Measurements from ENCODE around the gene COLQ.

Gene COLQ

GRCh38 chr3:15505479-15506165 lies 15.9 kb downstream of the COLQ start:
- 91 to 95% methylated on average over 7 of the region's 7 CpGs for WGBS, 2 experiments (ENCODE audit: insufficient coverage in 2 of 2)
- Histone ChIP-seq H3K27ac (ENCODE audit: low read depth, low read length, severe bottlenecking) (no peak overlapping the region), H3K4me3 (ENCODE audit: extremely low read depth, insufficient read depth, low read length, poor library complexity, severe bottlenecking) (no peak overlapping the region), H3K36me3 (ENCODE audit: control insufficient read depth, insufficient read depth, low read length) (no peaks in the 10 kb centered on the region), H3K9me3 (ENCODE audit: control insufficient read depth, low read length) (no peaks in the 10 kb centered on the region), H3K4me1 (ENCODE audit: control insufficient read depth, insufficient read depth, low read length, poor library complexity, severe bottlenecking) (no peaks in the 10 kb centered on the region)

GRCh38 chr3:15502616-15503015 lies 18.9 kb downstream of the COLQ start:
- no peaks in the 10 kb centered on the region for H3K4me1 ChIP-seq (ENCODE audit: control insufficient read depth, insufficient read depth, low read length, poor library complexity, severe bottlenecking)

GRCh38 chr3:15501126-15501525 lies 20.4 kb downstream of the COLQ start:
- peaks cover 1% of the 10 kb centered on the region for H3K4me1 ChIP-seq (ENCODE audit: control insufficient read depth, insufficient read depth, low read length, poor library complexity, severe bottlenecking)
- WGBS, 2 experiments (ENCODE audit: insufficient coverage in 2 of 2): 60 to 67% methylated on average over 4 of the region's 4 CpGs

More at GRCh38 chr3:15502616-15503015, 18.9 kb downstream of the COLQ start:
- Histone ChIP-seq H3K36me3 (ENCODE audit: control insufficient read depth, insufficient read depth, low read length) (no peaks in the 10 kb centered on the region), H3K4me3 (ENCODE audit: extremely low read depth, insufficient read depth, low read length, poor library complexity, severe bottlenecking) (no peak overlapping the region), H3K9me3 (ENCODE audit: control insufficient read depth, low read length) (no peaks in the 10 kb centered on the region), H3K27ac (ENCODE audit: low read depth, low read length, severe bottlenecking) (no peak overlapping the region)
- WGBS, 2 experiments (ENCODE audit: insufficient coverage in 2 of 2): 92 to 95% methylated on average over 7 to 8 of the region's 8 CpGs

GRCh38 chr3:15500107-15500724 lies 21.3 kb downstream of the COLQ start:
- Histone ChIP-seq H3K4me3 (ENCODE audit: extremely low read depth, insufficient read depth, low read length, poor library complexity, severe bottlenecking) (no peak overlapping the region), H3K4me1 (ENCODE audit: control insufficient read depth, insufficient read depth, low read length, poor library complexity, severe bottlenecking) (peaks cover 8% of the 10 kb centered on the region), H3K9me3 (ENCODE audit: control insufficient read depth, low read length) (no peaks in the 10 kb centered on the region), H3K36me3 (ENCODE audit: control insufficient read depth, insufficient read depth, low read length) (no peaks in the 10 kb centered on the region), H3K27ac (ENCODE audit: low read depth, low read length, severe bottlenecking) (no peak overlapping the region)
- 90 to 97% methylated on average over 3 of the region's 3 CpGs for WGBS, 2 experiments (ENCODE audit: insufficient coverage in 2 of 2)

More at GRCh38 chr3:15501126-15501525, 20.4 kb downstream of the COLQ start:
- no peaks in the 10 kb centered on the region for H3K9me3 ChIP-seq (ENCODE audit: control insufficient read depth, low read length)
- no peaks in the 10 kb centered on the region for H3K36me3 ChIP-seq (ENCODE audit: control insufficient read depth, insufficient read depth, low read length)
- H3K4me3 ChIP-seq (ENCODE audit: extremely low read depth, insufficient read depth, low read length, poor library complexity, severe bottlenecking): no peak overlapping the region
- H3K27ac ChIP-seq (ENCODE audit: low read depth, low read length, severe bottlenecking): no peak overlapping the region

- WGBS, 2 experiments (ENCODE audit: insufficient coverage in 2 of 2): 97 to 100% methylated on average over 6 to 7 of the region's 7 CpGs
- peaks cover 8% of the 10 kb centered on the region for H3K4me1 ChIP-seq (ENCODE audit: control insufficient read depth, insufficient read depth, low read length, poor library complexity, severe bottlenecking)
- no peak overlapping the region for H3K4me3 ChIP-seq (ENCODE audit: extremely low read depth, insufficient read depth, low read length, poor library complexity, severe bottlenecking)
- H3K9me3 ChIP-seq (ENCODE audit: control insufficient read depth, low read length): no peaks in the 10 kb centered on the region
- no peaks in the 10 kb centered on the region for H3K36me3 ChIP-seq (ENCODE audit: control insufficient read depth, insufficient read depth, low read length)
- H3K27ac ChIP-seq (ENCODE audit: low read depth, low read length, severe bottlenecking): no peak overlapping the region
Measured at GRCh38 chr3:15499536-15499935, 22.0 kb downstream of the COLQ start.

- no peak overlapping the region for H3K4me3 ChIP-seq (ENCODE audit: extremely low read depth, insufficient read depth, low read length, poor library complexity, severe bottlenecking)
- H3K27ac ChIP-seq (ENCODE audit: low read depth, low read length, severe bottlenecking): no peak overlapping the region
- H3K4me1 ChIP-seq (ENCODE audit: control insufficient read depth, insufficient read depth, low read length, poor library complexity, severe bottlenecking): peaks cover 8% of the 10 kb centered on the region
- no peaks in the 10 kb centered on the region for H3K9me3 ChIP-seq (ENCODE audit: control insufficient read depth, low read length)
- H3K36me3 ChIP-seq (ENCODE audit: control insufficient read depth, insufficient read depth, low read length): no peaks in the 10 kb centered on the region
- 68 to 80% methylated on average over 9 of the region's 14 CpGs for WGBS, 2 experiments (ENCODE audit: insufficient coverage in 2 of 2)
Measured at GRCh38 chr3:15498431-15499214, 22.9 kb downstream of the COLQ start.

- H3K27ac ChIP-seq (ENCODE audit: low read depth, low read length, severe bottlenecking): no peak overlapping the region
- H3K36me3 ChIP-seq (ENCODE audit: control insufficient read depth, insufficient read depth, low read length): no peaks in the 10 kb centered on the region
- peaks cover 8% of the 10 kb centered on the region for H3K4me1 ChIP-seq (ENCODE audit: control insufficient read depth, insufficient read depth, low read length, poor library complexity, severe bottlenecking)
- no peaks in the 10 kb centered on the region for H3K9me3 ChIP-seq (ENCODE audit: control insufficient read depth, low read length)
- H3K4me3 ChIP-seq (ENCODE audit: extremely low read depth, insufficient read depth, low read length, poor library complexity, severe bottlenecking): no peak overlapping the region
- 100% methylated on average over 1 to 3 of the region's 4 CpGs for WGBS, 2 experiments (ENCODE audit: insufficient coverage in 2 of 2)
Measured at GRCh38 chr3:15497964-15498363, 23.5 kb downstream of the COLQ start.

- H3K36me3 ChIP-seq (ENCODE audit: control insufficient read depth, insufficient read depth, low read length): no peaks in the 10 kb centered on the region
- H3K27ac ChIP-seq (ENCODE audit: low read depth, low read length, severe bottlenecking): no peak overlapping the region
- no peak overlapping the region for H3K4me3 ChIP-seq (ENCODE audit: extremely low read depth, insufficient read depth, low read length, poor library complexity, severe bottlenecking)
- 82 to 88% methylated on average over 6 to 7 of the region's 8 CpGs for WGBS, 2 experiments (ENCODE audit: insufficient coverage in 2 of 2)
- peaks cover 8% of the 10 kb centered on the region for H3K4me1 ChIP-seq (ENCODE audit: control insufficient read depth, insufficient read depth, low read length, poor library complexity, severe bottlenecking)
- no peaks in the 10 kb centered on the region for H3K9me3 ChIP-seq (ENCODE audit: control insufficient read depth, low read length)
Measured at GRCh38 chr3:15496341-15496664, 25.2 kb downstream of the COLQ start.

- Histone ChIP-seq H3K27ac (ENCODE audit: low read depth, low read length, severe bottlenecking) (no peak overlapping the region), H3K36me3 (ENCODE audit: control insufficient read depth, insufficient read depth, low read length) (no peaks in the 10 kb centered on the region), H3K4me1 (ENCODE audit: control insufficient read depth, insufficient read depth, low read length, poor library complexity, severe bottlenecking) (peaks cover 8% of the 10 kb centered on the region), H3K9me3 (ENCODE audit: control insufficient read depth, low read length) (no peaks in the 10 kb centered on the region), H3K4me3 (ENCODE audit: extremely low read depth, insufficient read depth, low read length, poor library complexity, severe bottlenecking) (no peak overlapping the region)
- 74 to 81% methylated on average over 4 to 8 of the region's 9 CpGs for WGBS, 2 experiments (ENCODE audit: insufficient coverage in 2 of 2)
Measured at GRCh38 chr3:15495461-15496340, 25.8 kb downstream of the COLQ start.

GRCh38 chr3:15493436-15493835 lies 28.1 kb downstream of the COLQ start:
- H3K9me3 ChIP-seq (ENCODE audit: control insufficient read depth, low read length): no peaks in the 10 kb centered on the region
- no peak overlapping the region for H3K4me3 ChIP-seq (ENCODE audit: extremely low read depth, insufficient read depth, low read length, poor library complexity, severe bottlenecking)
- WGBS, 2 experiments (ENCODE audit: insufficient coverage in 2 of 2): 95 to 96% methylated on average over 5 of the region's 5 CpGs
- no peak overlapping the region for H3K27ac ChIP-seq (ENCODE audit: low read depth, low read length, severe bottlenecking)
- no peaks in the 10 kb centered on the region for H3K36me3 ChIP-seq (ENCODE audit: control insufficient read depth, insufficient read depth, low read length)
- peaks cover 8% of the 10 kb centered on the region for H3K4me1 ChIP-seq (ENCODE audit: control insufficient read depth, insufficient read depth, low read length, poor library complexity, severe bottlenecking)
